ENCODE data around the gene LMF1.

The LMF1 gene

GRCh38 chr16:906296-906695, 64.5 kb downstream of the LMF1 start:
- no peak for TF ChIP-seq CTCF (IDR thresholded peaks at IDR 0.05; ENCODE audit: control insufficient read depth, extremely low read depth, insufficient read depth)
- DNase-seq (ENCODE audit: low read depth): no peak
- no peak overlapping the region for H3K4me3 ChIP-seq (ENCODE audit: low read depth, low read length)

- no peak overlapping the region for H3K4me3 ChIP-seq (ENCODE audit: low read depth, low read length)
- TF ChIP-seq CTCF (IDR thresholded peaks at IDR 0.05; ENCODE audit: control insufficient read depth, extremely low read depth, insufficient read depth): no peak
- DNase-seq (ENCODE audit: low read depth): no peak
Measured at GRCh38 chr16:901715-902601, 68.8 kb downstream of the LMF1 start.

- no peak for TF ChIP-seq CTCF (IDR thresholded peaks at IDR 0.05; ENCODE audit: control insufficient read depth, extremely low read depth, insufficient read depth)
- no peak for DNase-seq (ENCODE audit: low read depth)
- no peak overlapping the region for H3K4me3 ChIP-seq (ENCODE audit: low read depth, low read length)
Measured at GRCh38 chr16:901149-901548, 69.6 kb downstream of the LMF1 start.

GRCh38 chr16:900211-900610, 70.6 kb downstream of the LMF1 start:
- no peak for TF ChIP-seq CTCF (IDR thresholded peaks at IDR 0.05; ENCODE audit: control insufficient read depth, extremely low read depth, insufficient read depth)
- DNase-seq (ENCODE audit: low read depth): no peak
- H3K4me3 ChIP-seq (ENCODE audit: low read depth, low read length): no peak overlapping the region

- H3K4me3 ChIP-seq (ENCODE audit: low read depth, low read length): no peak overlapping the region
- TF ChIP-seq CTCF (IDR thresholded peaks at IDR 0.05; ENCODE audit: control insufficient read depth, extremely low read depth, insufficient read depth): no peak
- no peak for DNase-seq (ENCODE audit: low read depth)
Measured at GRCh38 chr16:899683-900060, 71.1 kb downstream of the LMF1 start.

GRCh38 chr16:898761-899682, 71.8 kb downstream of the LMF1 start:
- no peak for TF ChIP-seq CTCF (IDR thresholded peaks at IDR 0.05; ENCODE audit: control insufficient read depth, extremely low read depth, insufficient read depth)
- no peak for DNase-seq (ENCODE audit: low read depth)
- H3K4me3 ChIP-seq (ENCODE audit: low read depth, low read length): no peak overlapping the region

Measured in LNCaP clone FGC (cell line).